Keratinocyte (primary cell): ENCODE measurements around the gene PDE4DIP.
"Not testable (repeated sequence)": the region's sequence is repeated elsewhere in the genome, so short reads cannot be mapped to it uniquely, and the experiment has no call there.

Source experiments
- EZH2 ChIP-seq: IDR thresholded peaks from one replicate; pipeline ENCODE4 v1.6.1; 2012; ENCODE audit warnings: inconsistent platforms, mild to moderate bottlenecking, low read length, moderate library complexity
- TF ChIP-seq, protein P1 (sequence below), 3 experiments: IDR thresholded peaks in 1 of 3; conservative IDR thresholded peaks in 1 of 3; optimal IDR thresholded peaks in 1 of 3; 2 replicates in 2 of 3; 3 replicates in 1 of 3; pipeline versions ENCODE3 to v1.5.1; 2011; ENCODE audit warnings: low read length in 3 of 3, mild to moderate bottlenecking in 3 of 3, moderate library complexity in 2 of 3, control low read depth in 1 of 3, inconsistent platforms in 1 of 3; ENCODE audit not compliant: insufficient read depth in 2 of 3; ENCODE audit errors: extremely low read depth in 1 of 3

DNA sequence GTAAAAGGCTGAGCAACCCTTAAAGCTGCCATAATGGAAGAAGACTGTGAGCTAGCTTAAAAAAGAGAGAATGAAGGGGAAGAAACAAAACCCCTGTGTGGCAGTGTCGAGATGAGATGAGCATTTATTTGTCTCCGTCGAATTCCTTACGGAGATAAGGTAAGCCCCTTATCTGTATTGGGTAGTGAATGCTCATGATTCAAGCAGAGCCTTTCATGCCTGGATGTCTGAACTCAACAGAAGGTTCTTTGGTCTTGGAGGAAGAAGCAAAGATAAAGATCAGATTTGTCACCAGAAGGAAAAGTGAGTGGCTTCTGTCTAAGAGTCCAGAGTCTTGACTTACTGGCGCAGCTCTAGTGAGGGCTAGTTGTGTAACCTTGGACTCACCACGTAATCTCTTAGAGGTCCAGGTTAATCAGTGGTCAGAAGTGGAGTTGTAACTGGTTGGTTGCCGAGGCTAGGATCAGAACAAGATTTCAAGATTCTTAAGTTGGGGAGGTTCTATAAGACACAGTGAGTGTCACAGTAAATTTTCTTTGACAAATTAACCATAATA, 146.1 kb downstream of the PDE4DIP start:
- TF ChIP-seq, protein P1, sequence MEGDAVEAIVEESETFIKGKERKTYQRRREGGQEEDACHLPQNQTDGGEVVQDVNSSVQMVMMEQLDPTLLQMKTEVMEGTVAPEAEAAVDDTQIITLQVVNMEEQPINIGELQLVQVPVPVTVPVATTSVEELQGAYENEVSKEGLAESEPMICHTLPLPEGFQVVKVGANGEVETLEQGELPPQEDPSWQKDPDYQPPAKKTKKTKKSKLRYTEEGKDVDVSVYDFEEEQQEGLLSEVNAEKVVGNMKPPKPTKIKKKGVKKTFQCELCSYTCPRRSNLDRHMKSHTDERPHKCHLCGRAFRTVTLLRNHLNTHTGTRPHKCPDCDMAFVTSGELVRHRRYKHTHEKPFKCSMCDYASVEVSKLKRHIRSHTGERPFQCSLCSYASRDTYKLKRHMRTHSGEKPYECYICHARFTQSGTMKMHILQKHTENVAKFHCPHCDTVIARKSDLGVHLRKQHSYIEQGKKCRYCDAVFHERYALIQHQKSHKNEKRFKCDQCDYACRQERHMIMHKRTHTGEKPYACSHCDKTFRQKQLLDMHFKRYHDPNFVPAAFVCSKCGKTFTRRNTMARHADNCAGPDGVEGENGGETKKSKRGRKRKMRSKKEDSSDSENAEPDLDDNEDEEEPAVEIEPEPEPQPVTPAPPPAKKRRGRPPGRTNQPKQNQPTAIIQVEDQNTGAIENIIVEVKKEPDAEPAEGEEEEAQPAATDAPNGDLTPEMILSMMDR (optimal IDR thresholded peaks at IDR 0.05 in 1 of 3, IDR thresholded peaks at IDR 0.05 in 1 of 3, conservative IDR thresholded peaks at IDR 0.05 in 1 of 3; ENCODE audit: extremely low read depth in 1 of 3, insufficient read depth in 2 of 3, low read length in 3 of 3): not testable (repeated sequence)
- not testable (repeated sequence) for TF ChIP-seq EZH2
